ENCODE data around the gene EDN1.
A peak's percentile ranks its signal among the peaks of the same experiment; 100 is the strongest.

- TF ChIP-seq CTCF (IDR thresholded peaks at IDR 0.05) (no peak), SIN3A (IDR thresholded peaks at IDR 0.05; ENCODE audit: borderline replicate concordance, insufficient read depth, low read depth, low read length) (no peak), REST (IDR thresholded peaks at IDR 0.05; ENCODE audit: insufficient read depth in 1 of 2, low read depth in 2 of 2, low read length in 1 of 2) (no peak), TCF7L2 (IDR thresholded peaks at IDR 0.05; ENCODE audit: low read depth, low read length) (peak; percentile 22; the same call in 1 of the 2 replicates), POLR2AphosphoS5 (IDR thresholded peaks at IDR 0.05; ENCODE audit: low read depth, low read length) (peak; percentile 36)
Observed at GRCh38 chr6:12313306-12313991, 23.3 kb downstream of the EDN1 start.

All from Panc1 (cell line).